Raji (cell line): ENCODE measurements around the gene NR5A2.

Experiments used
- POLR2A ChIP-seq: IDR thresholded peaks from 2 replicates; pipeline ENCODE4 v1.6.1; 2011; ENCODE audit warnings: low read depth, low read length, control low read depth; ENCODE audit not compliant: insufficient read depth

NR5A2 gene

DNA sequence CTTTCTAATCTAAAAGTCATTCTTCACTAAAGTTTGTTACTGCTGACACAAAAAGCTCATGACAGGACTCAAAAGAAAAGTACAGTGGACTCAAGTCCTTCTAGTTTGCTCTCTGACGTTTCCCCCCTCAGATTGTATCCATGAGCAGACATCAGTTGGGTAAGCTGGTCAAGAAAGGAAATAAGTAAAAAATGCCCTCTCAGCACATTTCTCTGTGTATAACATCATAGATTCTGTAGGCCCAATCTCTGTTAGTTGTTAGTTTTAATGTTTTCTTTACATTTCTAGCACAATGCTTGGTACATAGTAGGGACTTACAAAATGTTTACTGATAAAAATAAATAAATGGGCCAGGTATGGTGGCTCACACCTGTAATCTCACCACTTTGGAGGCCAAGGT lies 96.8 kb downstream of the NR5A2 start:
- TF ChIP-seq POLR2A: no peak

DNA sequence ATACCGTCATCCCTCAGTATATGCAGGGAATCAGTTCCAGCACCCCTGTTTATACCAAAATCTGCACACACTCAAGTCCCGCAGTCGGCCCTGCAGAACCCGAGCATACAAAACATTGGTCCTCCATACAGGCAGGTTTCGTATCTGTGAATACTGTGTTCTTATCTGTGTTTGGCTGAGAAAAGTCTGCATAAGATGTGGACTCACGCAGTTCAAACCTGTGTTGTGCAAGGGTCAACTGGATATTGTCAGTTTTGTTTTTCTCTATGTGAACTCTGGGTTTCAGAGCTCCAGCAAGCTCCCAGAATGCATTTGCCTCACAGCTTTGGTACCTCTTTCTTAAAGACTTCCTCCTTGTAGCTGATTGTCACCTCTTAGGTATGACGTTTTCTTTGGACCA lies 100.6 kb downstream of the NR5A2 start:
- no peak for TF ChIP-seq POLR2A

DNA sequence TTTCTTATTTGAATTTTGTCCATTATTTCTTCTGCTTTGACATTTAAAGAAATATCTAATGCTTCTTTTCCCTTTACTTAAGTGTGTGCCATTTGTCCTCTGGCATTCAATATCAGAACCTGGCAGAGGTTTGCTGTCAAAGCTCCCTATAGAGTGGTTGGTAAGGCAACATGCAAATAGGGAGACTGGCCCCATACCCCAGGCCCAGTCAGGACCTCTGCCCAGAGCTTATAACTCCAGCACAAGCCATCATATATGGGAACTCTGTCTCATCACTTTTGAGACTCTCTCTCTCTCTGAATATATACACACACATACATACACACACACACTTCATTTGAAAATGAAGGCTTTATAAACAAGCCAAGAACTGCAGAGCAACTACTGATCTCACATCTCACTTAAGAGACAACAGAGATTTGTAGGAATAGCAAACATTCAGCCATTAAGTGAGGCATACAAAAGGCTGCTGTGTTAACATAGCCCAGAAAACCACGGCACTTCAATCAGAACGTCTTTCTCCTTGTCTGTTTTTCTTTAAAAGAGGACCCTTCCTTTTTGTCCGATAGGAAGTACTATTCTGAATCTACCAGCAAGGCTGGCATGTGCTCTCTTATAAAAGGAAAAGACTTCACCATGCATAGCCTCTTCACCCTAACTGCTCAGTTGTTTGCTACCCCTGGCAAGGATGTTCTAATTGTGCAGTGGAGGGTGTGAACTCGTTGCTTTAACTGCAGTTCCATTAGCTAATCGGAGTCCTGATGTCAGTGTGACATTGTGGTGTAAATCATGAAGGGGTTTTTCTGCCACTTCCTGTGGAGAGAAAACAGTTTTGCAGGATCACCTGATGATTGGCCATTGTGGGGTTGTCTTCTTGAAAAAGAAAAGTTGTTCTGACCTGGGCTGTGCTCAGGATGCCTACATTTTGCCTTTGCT lies 101.7 kb downstream of the NR5A2 start:
- TF ChIP-seq POLR2A: no peak

DNA sequence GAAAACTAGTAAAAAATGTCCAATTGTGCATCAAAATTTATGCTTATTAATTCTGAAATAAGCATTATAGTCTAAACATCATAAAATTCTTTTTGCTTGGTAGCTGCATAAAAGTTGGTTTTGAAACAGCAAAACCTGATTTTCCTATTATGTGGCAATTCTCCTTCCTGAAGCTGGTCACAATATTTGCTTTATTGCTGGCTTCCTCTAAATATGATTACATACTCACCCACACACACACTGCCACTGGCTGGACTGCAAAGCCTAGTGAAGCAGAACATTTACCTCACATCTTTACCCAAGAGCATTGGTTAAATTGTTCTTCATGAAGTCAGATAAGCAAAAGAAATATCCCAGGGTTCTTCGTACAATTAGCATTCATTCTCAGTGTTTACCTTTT lies 103.0 kb downstream of the NR5A2 start:
- TF ChIP-seq POLR2A: no peak

DNA sequence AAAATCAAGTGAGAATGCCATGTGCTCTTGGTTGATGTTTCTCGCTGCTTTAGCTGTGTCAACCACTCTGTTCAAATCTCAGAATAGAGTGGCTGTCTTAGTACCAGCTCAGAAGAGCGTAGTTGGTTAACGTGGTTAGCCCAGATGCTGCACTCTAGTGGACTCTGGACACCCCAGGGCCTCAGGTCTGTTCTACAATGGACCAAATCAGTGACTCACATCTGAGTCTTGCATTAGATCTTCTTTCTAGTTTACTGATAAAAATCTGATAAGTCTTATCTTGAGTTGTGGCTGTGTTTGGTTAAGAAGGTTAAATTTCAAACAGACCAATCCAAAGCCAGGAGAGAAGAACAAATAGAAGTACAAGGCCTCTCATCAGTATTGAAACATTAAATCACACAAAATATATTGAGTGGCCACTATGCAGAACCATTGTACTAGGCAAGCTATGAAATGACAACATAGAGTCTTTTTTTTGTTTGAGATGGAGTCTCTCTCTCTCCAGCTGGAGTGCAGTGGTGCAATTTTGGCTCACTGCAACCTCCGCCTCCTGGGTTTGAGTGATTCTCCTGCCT lies 104.1 kb downstream of the NR5A2 start:
- TF ChIP-seq POLR2A: no peak

DNA sequence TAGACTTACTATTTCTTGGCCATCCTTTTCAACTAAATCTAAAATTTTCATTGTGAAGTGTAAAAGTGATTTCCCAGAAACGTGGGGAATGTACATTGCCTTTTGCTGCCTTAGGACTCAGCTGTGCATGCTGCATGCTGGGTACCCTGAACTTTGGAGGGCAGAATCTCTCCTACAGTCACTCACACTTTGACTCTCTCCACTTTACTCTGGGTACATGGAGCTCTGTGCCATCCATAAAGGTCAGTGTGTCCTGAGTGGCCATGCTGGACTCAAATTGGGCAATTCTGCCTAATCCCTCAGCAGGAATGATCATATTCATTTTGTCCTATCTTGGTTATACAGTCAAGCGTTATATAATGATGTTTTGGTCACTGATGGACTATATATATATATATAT lies 105.6 kb downstream of the NR5A2 start:
- no peak for TF ChIP-seq POLR2A

DNA sequence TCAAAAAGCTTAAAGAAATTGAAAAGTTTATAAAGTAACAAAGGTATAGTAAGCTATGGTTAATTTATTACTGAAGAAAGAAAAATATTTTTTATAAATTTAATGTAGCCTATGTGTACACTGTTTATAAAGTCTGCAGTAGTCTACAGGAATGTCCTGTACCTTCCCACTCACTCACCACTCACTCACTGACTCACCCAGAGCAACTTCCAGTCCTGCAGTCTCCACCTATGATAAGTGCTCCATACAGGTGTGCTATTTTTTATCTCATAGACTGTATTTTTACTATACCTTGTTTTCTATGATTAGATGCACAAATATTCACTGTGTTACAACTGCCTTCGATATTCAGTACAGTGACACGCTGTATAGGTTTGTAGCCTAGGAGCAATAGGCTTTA lies 106.6 kb downstream of the NR5A2 start:
- TF ChIP-seq POLR2A: no peak

DNA sequence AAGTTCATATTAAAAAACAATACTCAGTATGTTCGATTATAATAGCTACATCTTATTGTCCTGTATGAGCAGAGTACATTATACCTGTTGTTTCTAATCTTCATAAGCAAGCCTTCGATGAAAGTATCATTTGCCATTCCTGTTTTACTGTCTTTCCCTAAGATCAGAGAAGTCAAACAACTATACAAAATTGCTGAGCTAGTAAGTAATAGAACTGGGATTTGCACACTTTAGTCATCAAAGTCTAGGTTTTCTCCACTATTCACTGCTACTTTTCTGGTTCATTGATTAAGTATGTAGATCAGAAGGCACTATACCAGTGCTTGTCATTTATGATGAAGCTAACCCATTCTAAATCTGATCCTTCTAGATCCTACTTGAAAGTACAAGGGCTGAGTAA lies 108.9 kb downstream of the NR5A2 start:
- TF ChIP-seq POLR2A: no peak

DNA sequence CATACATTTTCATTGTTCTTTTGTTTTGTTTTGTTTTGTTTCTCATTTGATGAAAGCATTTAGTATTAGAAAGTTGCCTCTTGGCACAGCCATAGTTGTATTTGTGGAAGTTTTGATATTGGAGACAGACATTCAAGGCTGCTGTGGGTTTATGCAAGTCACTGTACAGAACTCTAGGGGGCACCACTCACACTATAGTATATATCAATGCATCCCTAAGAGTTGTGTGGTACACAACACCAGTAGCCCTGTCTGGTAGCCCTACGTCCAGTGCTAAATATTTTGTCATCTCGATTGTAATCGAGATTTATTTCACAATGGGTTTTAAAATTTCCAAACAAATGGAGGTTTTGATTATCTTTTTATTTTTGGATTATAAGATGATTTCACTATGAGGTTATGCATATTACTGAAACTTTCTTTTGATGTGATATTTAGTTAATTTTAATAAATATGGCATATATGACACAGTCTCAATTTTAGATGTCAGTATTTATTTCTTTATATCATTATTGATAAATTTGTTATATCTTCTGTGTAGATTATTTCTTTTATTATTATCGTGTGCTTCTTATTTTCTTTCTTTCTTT lies 112.2 kb downstream of the NR5A2 start:
- TF ChIP-seq POLR2A: no peak

DNA sequence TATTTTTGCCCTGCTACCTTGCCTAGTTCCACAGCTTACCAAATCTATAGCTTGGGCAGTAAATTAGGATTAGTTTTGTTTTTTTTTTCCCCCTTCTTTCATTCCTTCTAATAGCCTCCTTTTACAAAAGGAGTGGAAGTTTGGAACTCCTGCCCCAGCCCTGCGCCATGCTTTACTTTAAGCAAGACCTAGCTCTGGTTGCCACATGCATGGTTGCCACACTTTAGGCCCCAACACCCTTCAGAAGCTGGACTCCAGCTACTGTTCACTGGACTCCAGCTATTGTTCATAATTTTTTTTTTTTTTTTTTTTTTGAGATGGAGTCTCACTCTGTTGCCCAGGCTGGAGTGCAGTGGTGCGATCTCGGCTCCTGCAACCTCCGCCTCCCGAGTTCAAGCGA lies 115.8 kb downstream of the NR5A2 start:
- no peak for TF ChIP-seq POLR2A

DNA sequence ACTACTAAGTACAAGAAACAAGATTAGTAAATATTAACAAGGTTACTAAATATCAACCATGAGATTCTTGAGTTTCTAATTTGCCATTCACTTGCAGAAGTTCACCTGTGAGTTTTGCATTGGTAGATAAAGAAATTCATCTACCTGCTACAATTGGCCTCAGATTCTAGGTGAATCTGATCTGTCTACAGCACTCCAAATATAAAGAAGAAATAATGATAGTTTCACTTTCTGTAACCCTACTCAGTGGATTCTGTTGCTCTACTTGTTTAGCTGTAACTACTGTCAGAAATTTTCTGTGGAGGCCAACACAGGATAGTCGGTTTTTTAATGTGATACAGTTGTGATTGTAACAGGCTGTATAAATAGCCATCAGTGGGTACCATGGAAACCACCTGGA lies 118.6 kb downstream of the NR5A2 start:
- TF ChIP-seq POLR2A: no peak

DNA sequence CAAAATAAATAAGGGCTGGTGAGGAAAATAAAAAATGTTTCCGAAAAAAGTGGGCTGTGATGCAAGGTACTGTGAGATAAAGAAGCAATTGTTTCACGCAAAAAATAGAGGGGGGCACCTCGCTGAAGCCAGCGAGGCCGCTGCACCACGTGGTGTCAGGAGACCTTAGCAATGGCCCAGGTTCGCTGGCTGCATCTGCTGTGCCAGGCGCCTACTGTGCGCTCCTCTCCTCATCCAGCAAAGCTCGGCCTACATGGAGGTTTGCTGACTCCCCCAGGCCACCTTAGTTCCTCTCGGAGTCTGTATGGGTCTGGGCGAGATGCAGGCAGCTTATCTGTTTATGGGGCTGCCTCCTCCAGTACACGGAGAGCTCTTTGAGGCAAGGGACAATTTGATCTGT lies 119.6 kb downstream of the NR5A2 start:
- no peak for TF ChIP-seq POLR2A

DNA sequence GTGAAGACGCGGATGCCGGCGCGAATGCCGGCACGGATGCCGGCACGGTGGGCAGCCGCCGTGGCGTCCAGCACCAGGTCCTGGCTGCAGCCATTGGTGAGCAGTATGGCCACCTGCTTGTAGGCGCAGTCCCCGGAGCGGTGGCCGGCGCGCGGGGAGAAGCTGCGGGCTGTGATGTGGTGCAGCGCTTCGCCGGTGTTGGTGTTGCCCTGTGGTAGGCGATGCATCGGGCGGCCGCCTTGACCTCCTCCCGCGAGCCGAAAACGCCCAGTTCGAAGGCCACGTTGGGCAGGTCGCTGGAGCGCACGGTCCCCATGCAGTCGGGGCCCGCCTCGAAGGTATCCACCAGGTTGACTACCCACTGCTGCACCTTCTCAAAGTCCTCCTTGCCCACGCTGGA lies 120.2 kb downstream of the NR5A2 start:
- TF ChIP-seq POLR2A: no peak

DNA sequence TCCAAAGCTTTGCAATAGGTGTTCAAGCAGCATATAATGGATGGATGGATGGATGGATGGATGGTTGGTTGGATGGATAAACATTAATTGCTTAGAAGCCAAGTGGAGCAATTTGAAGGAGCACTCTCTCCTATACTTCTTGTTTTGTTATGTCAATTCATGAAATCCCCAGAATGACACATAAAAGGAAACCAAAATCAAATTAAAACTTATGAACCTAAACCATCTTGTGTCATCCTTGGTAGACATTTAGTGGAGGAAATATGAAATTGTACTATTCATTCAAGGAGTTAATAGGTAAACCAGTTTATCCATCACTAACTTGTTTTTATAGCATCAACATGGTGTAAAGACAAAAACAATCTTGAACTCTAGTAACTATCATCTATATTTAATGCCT lies 122.5 kb downstream of the NR5A2 start:
- TF ChIP-seq POLR2A: no peak

DNA sequence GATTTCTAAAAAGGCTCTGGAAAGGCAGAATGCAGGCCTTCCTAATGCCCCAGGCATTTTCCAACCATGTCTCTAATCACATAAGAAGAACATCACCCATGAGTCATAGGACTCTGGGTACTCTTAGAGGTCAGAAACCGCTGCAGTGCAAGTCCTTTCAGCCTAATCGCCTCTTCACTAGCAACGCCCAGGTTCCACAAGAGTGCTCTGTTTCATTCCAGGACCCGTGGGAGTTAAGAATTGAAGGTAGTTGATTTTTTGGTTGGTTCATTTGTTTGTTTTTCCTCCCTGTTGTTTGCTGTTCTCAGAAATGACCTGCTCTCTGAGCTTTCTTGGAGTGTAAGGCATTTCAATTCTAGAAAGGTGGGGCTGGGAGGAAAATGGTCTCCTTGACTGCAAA lies 123.2 kb downstream of the NR5A2 start:
- no peak for TF ChIP-seq POLR2A

DNA sequence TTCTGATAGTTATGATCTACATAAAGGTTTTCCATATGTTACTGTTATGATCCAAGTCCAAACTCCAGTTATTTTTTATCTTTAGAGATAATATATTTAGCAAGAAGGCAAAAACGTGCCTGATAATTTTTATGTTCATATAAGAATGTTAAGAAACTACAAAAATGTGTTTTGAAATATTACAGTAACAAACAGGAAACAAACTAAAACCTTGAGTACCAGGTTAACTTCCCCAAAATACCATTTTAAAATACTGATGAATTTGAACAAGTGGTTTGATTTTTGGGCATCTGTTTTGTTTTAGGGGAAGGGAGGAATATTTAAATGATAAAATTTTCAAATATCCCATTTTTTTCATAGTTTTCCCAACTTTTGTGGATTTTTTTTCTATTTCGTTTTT lies 124.8 kb downstream of the NR5A2 start:
- TF ChIP-seq POLR2A: no peak
